Measurements from ENCODE around the gene CISH. TPM values are rescaled to one million over a fixed set of nuclear protein-coding genes. Genes with fewer than 3 reads are reported as not detected.

The CISH gene
- total and polyA plus RNA-seq, 9 donors = 3.9 to 15.5 (median 12.9) TPM

GRCh38 chr3:50626401-50626800 is 14.8 kb upstream of the CISH start:
- no peak for DNase-seq
- H3K36me3 ChIP-seq (ENCODE audit: control insufficient read depth, insufficient read depth, low read length) = no peaks in the 10 kb centered on the region
- no peaks in the 10 kb centered on the region for H3K27me3 ChIP-seq (ENCODE audit: control insufficient read depth, insufficient read depth, low read length)
- 96% methylated on average over 3 of the region's 3 CpGs for WGBS (ENCODE audit: insufficient coverage)
- H3K4me1 ChIP-seq (ENCODE audit: control insufficient read depth, insufficient read depth, low read length) = peaks cover 12% of the 10 kb centered on the region
- H3K9me3 ChIP-seq (replicated peaks; ENCODE audit: control insufficient read depth, low read depth, low read length) = no peaks in the 10 kb centered on the region
- no peak overlapping the region for H3K27ac ChIP-seq (ENCODE audit: low read length)
- no peak overlapping the region for H3K4me3 ChIP-seq (ENCODE audit: low read length)

GRCh38 chr3:50625231-50626182 is 13.9 kb upstream of the CISH start:
- Histone ChIP-seq H3K36me3 (ENCODE audit: control insufficient read depth, insufficient read depth, low read length) (peaks cover 4% of the 10 kb centered on the region), H3K4me3 (ENCODE audit: low read length) (no peak overlapping the region), H3K9me3 (replicated peaks; ENCODE audit: control insufficient read depth, low read depth, low read length) (no peaks in the 10 kb centered on the region), H3K4me1 (ENCODE audit: control insufficient read depth, insufficient read depth, low read length) (peaks cover 12% of the 10 kb centered on the region), H3K27ac (ENCODE audit: low read length) (no peak overlapping the region), H3K27me3 (ENCODE audit: control insufficient read depth, insufficient read depth, low read length) (no peaks in the 10 kb centered on the region)
- DNase-seq = no peak
- WGBS (ENCODE audit: insufficient coverage) = 42% methylated on average over 9 of the region's 18 CpGs

DNA sequence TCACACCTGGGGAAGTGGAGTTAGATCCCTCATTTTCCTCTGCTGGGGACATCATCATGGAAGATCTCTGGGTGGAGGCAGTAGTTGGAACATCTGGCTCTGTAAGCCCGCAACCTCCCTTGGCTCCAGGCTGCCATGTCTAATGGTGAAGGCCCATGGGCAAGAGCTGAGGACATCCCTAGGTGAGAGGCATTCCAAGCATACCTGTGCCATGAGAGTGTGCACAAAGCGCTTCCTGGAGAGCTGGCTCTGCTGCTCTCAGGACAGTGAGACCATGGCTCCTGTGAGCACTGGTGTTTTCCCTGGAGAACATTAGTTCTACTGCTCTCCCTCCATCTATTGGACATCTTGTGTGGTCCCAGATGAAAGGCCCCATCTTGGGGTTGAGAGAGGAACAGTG is 13.1 kb upstream of the CISH start:
- Histone ChIP-seq H3K9me3 (replicated peaks; ENCODE audit: control insufficient read depth, low read depth, low read length) (no peaks in the 10 kb centered on the region), H3K4me3 (ENCODE audit: low read length) (no peak overlapping the region), H3K27ac (ENCODE audit: low read length) (no peak overlapping the region), H3K36me3 (ENCODE audit: control insufficient read depth, insufficient read depth, low read length) (peaks cover 4% of the 10 kb centered on the region), H3K27me3 (ENCODE audit: control insufficient read depth, insufficient read depth, low read length) (no peaks in the 10 kb centered on the region), H3K4me1 (ENCODE audit: control insufficient read depth, insufficient read depth, low read length) (peaks cover 12% of the 10 kb centered on the region)
- DNase-seq = no peak
- WGBS (ENCODE audit: insufficient coverage) = 71% methylated on average over 1 of the region's 2 CpGs

- WGBS (ENCODE audit: insufficient coverage) = 65% methylated on average over 6 of the region's 6 CpGs
- Histone ChIP-seq H3K36me3 (ENCODE audit: control insufficient read depth, insufficient read depth, low read length) (peaks cover 4% of the 10 kb centered on the region), H3K9me3 (replicated peaks; ENCODE audit: control insufficient read depth, low read depth, low read length) (no peaks in the 10 kb centered on the region), H3K4me1 (ENCODE audit: control insufficient read depth, insufficient read depth, low read length) (peaks cover 12% of the 10 kb centered on the region), H3K27me3 (ENCODE audit: control insufficient read depth, insufficient read depth, low read length) (no peaks in the 10 kb centered on the region), H3K27ac (ENCODE audit: low read length) (no peak overlapping the region), H3K4me3 (ENCODE audit: low read length) (no peak overlapping the region)
- no peak for DNase-seq
Observed at GRCh38 chr3:50623840-50624474, 12.4 kb upstream of the CISH start.

- Histone ChIP-seq H3K27me3 (ENCODE audit: control insufficient read depth, insufficient read depth, low read length) (no peaks in the 10 kb centered on the region), H3K27ac (ENCODE audit: low read length) (no peak overlapping the region), H3K4me1 (ENCODE audit: control insufficient read depth, insufficient read depth, low read length) (peaks cover 15% of the 10 kb centered on the region), H3K9me3 (replicated peaks; ENCODE audit: control insufficient read depth, low read depth, low read length) (no peaks in the 10 kb centered on the region), H3K4me3 (ENCODE audit: low read length) (no peak overlapping the region), H3K36me3 (ENCODE audit: control insufficient read depth, insufficient read depth, low read length) (peaks cover 4% of the 10 kb centered on the region)
- DNase-seq = no peak
- no CpG with 5 or more reads among the region's 3 CpGs for WGBS (ENCODE audit: insufficient coverage)
Observed at GRCh38 chr3:50622881-50623280, 11.3 kb upstream of the CISH start.

- Histone ChIP-seq H3K27ac (ENCODE audit: low read length) (no peak overlapping the region), H3K4me1 (ENCODE audit: control insufficient read depth, insufficient read depth, low read length) (peaks cover 29% of the 10 kb centered on the region), H3K4me3 (ENCODE audit: low read length) (no peak overlapping the region), H3K27me3 (ENCODE audit: control insufficient read depth, insufficient read depth, low read length) (no peaks in the 10 kb centered on the region), H3K36me3 (ENCODE audit: control insufficient read depth, insufficient read depth, low read length) (peaks cover 4% of the 10 kb centered on the region), H3K9me3 (replicated peaks; ENCODE audit: control insufficient read depth, low read depth, low read length) (no peaks in the 10 kb centered on the region)
- DNase-seq = no peak
- 50% methylated on average over 1 of the region's 4 CpGs for WGBS (ENCODE audit: insufficient coverage)
Observed at GRCh38 chr3:50620820-50621219, 9.2 kb upstream of the CISH start.

DNA sequence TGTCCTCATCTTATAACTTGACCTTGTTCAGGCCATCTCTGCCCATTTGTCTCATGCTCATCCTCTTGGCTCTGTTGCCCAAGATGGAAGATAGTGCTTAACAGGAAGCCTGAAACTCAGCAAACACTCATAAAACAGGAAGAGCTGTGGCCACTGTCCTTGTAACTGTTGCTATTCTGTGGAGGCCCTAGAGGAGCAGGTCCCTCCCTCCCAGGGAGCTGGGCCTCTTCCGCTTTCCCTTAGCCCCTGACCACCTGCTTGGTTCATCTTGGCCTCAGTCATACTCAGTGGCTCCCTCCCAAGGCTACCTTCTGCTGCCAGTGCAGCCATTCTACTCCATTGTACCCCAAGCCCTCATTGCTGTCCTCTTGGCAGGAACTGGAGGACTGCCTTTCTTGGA is 8.8 kb upstream of the CISH start:
- no peaks in the 10 kb centered on the region for H3K27me3 ChIP-seq (ENCODE audit: control insufficient read depth, insufficient read depth, low read length)
- H3K27ac ChIP-seq (ENCODE audit: low read length) = no peak overlapping the region
- peaks cover 25% of the 10 kb centered on the region for H3K4me1 ChIP-seq (ENCODE audit: control insufficient read depth, insufficient read depth, low read length)
- H3K4me3 ChIP-seq (ENCODE audit: low read length) = no peak overlapping the region
- H3K9me3 ChIP-seq (replicated peaks; ENCODE audit: control insufficient read depth, low read depth, low read length) = no peaks in the 10 kb centered on the region
- DNase-seq = peak; percentile 64
- 100% methylated on average over 1 of the region's 1 CpG for WGBS (ENCODE audit: insufficient coverage)
- peaks cover 4% of the 10 kb centered on the region for H3K36me3 ChIP-seq (ENCODE audit: control insufficient read depth, insufficient read depth, low read length)

DNA sequence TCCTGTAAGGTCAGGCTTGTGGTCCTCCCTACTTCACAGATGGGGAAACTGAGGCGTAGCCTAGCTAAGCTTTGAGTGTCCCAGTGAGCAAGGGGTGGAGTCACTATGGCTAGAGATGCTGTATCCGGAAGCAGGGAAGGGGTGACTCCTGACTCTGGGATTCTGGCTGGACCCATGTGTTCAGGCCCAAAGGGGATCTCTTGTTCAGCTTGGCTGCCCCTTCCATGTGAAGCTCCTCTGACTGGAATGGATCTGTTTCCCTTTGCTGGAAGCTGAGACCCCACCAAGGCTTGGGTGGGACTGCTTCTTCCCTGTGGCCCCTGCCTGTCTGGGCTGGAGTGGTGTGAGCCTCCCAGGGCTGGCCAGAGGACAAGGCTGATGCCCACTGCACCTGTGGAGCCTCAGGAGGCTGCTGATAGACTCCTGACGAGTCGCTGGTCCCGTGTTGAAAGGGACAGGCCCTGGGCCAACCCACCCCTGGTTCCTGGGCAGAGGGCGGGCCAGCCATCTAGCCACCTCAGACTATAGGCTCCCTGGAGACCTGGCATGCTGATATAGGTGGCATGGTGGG is 6.4 kb upstream of the CISH start:
- 37% methylated on average over 5 of the region's 6 CpGs for WGBS (ENCODE audit: insufficient coverage)

GRCh38 chr3:50617096-50617791 is 5.7 kb upstream of the CISH start, which contains the start of gene MAPKAPK3:
Gene MAPKAPK3, plus strand, starts transcription at chr3:50617151. Its CDS starts 415 bp downstream, at chr3:50617566.
- Histone ChIP-seq H3K9me3 (replicated peaks; ENCODE audit: control insufficient read depth, low read depth, low read length) (no peaks in the 10 kb centered on the region), H3K27me3 (ENCODE audit: control insufficient read depth, insufficient read depth, low read length) (no peaks in the 10 kb centered on the region), H3K36me3 (ENCODE audit: control insufficient read depth, insufficient read depth, low read length) (peaks cover 4% of the 10 kb centered on the region), H3K4me3 (ENCODE audit: low read length) (peak within 1 kb of the TSS; percentile 78), H3K27ac (ENCODE audit: low read length) (peak within 1 kb of the TSS; percentile 75), H3K4me1 (ENCODE audit: control insufficient read depth, insufficient read depth, low read length) (peaks cover 37% of the 10 kb centered on the region)
- DNase-seq = peak; percentile 66
- under 1% methylated on average over 35 of the region's 58 CpGs for WGBS (ENCODE audit: insufficient coverage)

More for the DNA sequence above, 6.4 kb upstream of the CISH start:
- peak overlapping the region; percentile 78 for H3K4me3 ChIP-seq (ENCODE audit: low read length)
- H3K27ac ChIP-seq (ENCODE audit: low read length) = peak overlapping the region; percentile 75
- DNase-seq = peak; percentile 58
- H3K36me3 ChIP-seq (ENCODE audit: control insufficient read depth, insufficient read depth, low read length) = peaks cover 4% of the 10 kb centered on the region
- no peaks in the 10 kb centered on the region for H3K27me3 ChIP-seq (ENCODE audit: control insufficient read depth, insufficient read depth, low read length)
- no peaks in the 10 kb centered on the region for H3K9me3 ChIP-seq (replicated peaks; ENCODE audit: control insufficient read depth, low read depth, low read length)
- peaks cover 29% of the 10 kb centered on the region for H3K4me1 ChIP-seq (ENCODE audit: control insufficient read depth, insufficient read depth, low read length)
